Right lobe of liver (tissue), 4 donors: ENCODE measurements around the gene CD164L2.

Experiments
- POLR2A ChIP-seq: fragments of 450-650 bp; IDR thresholded peaks from one replicate; pipeline ENCODE4 v1.6.1; 2017; ENCODE audit warnings: antibody characterized with exemption, mild to moderate bottlenecking
- TF ChIP-seq, protein P1 (sequence below), 4 donors: fragments of 200-600 bp in 3 of 4; fragments of 450-650 bp in 1 of 4; IDR thresholded peaks; one replicate each; pipeline versions ENCODE4 v1.5.1 to v1.8.0; 2016 to 2022; ENCODE audit warnings: antibody characterized with exemption in 4 of 4, mild to moderate bottlenecking in 2 of 4
- donor health status: DM: no; HTN: no; CAD: no.
- donor health status: DM: no; HTN: no; CAD: no.
- donor health status: DM: no; HTN: yes; CAD: no.

GRCh38 chr1:27408151-27408550, 25.0 kb upstream of the CD164L2 start:
- no peak for TF ChIP-seq POLR2A
- TF ChIP-seq, protein P1, sequence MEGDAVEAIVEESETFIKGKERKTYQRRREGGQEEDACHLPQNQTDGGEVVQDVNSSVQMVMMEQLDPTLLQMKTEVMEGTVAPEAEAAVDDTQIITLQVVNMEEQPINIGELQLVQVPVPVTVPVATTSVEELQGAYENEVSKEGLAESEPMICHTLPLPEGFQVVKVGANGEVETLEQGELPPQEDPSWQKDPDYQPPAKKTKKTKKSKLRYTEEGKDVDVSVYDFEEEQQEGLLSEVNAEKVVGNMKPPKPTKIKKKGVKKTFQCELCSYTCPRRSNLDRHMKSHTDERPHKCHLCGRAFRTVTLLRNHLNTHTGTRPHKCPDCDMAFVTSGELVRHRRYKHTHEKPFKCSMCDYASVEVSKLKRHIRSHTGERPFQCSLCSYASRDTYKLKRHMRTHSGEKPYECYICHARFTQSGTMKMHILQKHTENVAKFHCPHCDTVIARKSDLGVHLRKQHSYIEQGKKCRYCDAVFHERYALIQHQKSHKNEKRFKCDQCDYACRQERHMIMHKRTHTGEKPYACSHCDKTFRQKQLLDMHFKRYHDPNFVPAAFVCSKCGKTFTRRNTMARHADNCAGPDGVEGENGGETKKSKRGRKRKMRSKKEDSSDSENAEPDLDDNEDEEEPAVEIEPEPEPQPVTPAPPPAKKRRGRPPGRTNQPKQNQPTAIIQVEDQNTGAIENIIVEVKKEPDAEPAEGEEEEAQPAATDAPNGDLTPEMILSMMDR (IDR thresholded peaks at IDR 0.05) = no peak
